GM12873 (cell line): Measurements from ENCODE around the gene ZDHHC18.
A peak's percentile ranks its signal among the peaks of the same experiment; 100 is the strongest.

Experiments used
- TF ChIP-seq, protein P1 (sequence below): IDR thresholded peaks from 2 replicates; pipeline ENCODE4 v1.5.1; 2012; ENCODE audit warnings: low read depth, mild to moderate bottlenecking, moderate library complexity, low read length, control low read depth; ENCODE audit not compliant: insufficient read depth; ENCODE audit errors: missing control alignments

The ZDHHC18 gene

GRCh38 chr1:26784023-26784871 lies 42.2 kb upstream of the ZDHHC18 start:
- TF ChIP-seq, protein P1, sequence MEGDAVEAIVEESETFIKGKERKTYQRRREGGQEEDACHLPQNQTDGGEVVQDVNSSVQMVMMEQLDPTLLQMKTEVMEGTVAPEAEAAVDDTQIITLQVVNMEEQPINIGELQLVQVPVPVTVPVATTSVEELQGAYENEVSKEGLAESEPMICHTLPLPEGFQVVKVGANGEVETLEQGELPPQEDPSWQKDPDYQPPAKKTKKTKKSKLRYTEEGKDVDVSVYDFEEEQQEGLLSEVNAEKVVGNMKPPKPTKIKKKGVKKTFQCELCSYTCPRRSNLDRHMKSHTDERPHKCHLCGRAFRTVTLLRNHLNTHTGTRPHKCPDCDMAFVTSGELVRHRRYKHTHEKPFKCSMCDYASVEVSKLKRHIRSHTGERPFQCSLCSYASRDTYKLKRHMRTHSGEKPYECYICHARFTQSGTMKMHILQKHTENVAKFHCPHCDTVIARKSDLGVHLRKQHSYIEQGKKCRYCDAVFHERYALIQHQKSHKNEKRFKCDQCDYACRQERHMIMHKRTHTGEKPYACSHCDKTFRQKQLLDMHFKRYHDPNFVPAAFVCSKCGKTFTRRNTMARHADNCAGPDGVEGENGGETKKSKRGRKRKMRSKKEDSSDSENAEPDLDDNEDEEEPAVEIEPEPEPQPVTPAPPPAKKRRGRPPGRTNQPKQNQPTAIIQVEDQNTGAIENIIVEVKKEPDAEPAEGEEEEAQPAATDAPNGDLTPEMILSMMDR: no peak

DNA sequence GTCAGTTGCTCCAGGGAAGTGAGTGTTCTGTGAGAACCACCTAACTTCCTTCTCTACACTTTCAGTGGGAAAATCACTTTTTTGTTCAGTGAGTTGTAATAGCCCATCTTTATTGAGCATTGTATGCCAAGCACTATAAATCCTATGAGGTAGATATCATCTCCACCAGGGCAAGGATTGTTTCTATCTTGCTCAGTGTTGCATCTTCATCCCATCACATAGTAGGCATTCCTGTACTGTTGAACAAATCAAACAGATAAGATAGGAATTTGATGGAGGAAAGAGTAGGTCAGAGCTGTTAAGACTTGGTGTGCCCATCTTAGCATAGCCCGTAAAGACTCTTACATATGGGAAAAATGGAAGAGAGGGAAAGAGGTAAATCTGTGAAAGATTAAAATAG lies 41.6 kb upstream of the ZDHHC18 start:
- TF ChIP-seq, protein P1: no peak

- TF ChIP-seq, protein P1: no peak
Observed at GRCh38 chr1:26785611-26786436, 40.7 kb upstream of the ZDHHC18 start.

DNA sequence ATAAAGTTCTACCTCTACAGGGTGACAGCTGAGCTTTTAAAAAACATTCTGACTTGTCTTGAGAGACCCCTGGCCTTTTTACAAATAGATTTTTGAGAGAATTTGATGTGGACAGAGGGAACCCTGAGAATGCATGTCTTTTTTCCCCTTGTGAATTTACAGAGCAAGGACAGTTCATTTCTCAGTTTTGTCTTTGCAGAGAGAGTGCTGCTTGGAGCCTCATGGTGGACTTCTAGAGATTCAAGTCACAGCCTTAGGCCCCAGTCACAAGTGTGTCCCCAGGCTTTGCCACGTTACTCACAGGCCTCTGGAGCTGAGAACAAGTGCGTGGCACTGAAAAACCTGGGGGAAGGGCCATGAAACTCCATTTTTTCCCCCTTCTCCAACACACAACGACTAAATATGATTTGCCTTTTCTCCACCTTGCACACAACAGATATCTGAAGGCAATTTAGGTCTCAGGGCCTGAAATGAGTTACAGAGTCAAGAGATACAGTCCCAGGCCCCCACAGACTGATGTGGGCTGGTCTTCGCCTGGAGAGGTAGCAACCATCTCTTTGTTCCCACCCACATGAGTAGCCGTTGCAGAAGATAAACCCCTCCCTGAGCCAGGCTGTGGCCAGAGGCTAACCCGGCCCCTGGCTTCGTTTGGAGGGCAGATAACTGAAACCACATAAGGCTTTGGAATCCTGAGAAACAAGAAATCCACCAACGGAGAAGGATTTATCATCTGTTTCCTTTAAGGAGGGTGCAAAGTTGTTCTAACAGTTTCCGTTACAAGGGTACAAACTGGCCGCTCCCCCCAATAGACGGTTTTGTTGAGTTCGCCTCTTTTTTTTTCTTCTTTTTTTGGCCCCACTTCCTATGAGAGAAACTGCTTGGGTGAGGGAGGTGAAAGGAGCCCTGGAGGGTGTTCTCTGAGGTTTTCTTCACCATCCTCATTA lies 39.8 kb upstream of the ZDHHC18 start:
- TF ChIP-seq, protein P1: no peak

DNA sequence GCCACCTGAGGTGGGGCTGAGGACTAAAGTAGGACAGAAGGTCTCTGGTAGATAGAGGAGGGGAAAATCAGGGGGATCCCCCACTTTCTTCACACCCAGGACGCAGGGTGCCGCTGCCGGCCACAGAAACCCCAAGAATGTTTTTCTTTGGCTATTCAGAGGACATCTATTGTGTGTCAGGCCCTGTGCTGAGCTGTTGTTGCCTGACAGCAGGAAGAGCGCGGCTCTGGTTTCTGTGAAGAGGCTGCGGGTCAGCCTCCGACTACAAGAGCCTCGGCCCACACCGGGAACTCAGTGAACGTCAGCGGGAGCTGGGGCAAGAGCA lies 39.1 kb upstream of the ZDHHC18 start:
- TF ChIP-seq, protein P1: no peak

GRCh38 chr1:26787706-26788514 lies 38.6 kb upstream of the ZDHHC18 start, which contains the start of gene PIGV:
PIGV (plus strand) TSS chr1:26787950; CDS start chr1:26790816, 2,866 bp downstream.
- TF ChIP-seq, protein P1: peak; percentile 8
